ENCODE results near the gene RAB22A.

DNA sequence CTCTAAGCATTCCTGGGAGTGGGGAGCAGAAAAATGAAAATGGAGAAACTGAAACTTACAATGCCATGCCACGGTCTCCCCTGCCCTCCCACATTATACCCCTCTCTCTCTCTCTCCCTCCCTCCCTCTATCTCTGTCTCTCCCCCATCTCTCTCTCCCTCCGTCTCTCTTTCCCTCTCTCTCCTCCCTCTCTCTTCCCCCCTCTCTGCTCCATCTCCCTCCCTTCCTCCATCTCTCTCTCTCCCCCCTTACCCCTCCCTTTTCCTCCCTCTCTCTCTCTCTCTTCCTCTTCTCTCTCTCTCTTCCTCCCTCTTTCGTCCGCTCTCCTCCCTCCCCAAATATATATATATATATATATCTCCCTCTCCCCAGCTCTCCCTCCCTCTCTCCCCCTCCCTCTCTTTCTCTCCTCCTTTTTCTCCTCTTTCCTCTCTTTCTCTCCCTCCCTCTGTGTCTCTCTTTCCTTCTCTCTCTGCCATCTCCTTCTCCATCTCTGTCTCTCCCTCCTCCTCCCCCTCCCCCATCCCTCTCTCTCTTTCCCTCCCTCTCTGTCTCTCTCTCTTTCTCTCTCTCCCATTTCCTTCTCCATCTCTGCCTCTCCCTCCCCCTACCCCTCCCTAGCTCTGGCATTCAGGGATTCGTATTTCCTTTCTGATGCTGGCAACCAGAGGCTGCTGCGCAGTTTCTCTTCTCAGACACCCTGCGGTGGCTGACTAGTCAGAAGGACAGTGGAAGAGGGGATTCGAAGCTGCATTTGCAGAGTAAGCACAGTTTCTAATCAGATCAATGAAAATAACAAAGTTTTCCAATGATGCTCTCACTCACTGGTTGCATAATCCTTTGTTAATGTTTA lies 65.6 kb downstream of the RAB22A start:
- TF ChIP-seq, protein P1, sequence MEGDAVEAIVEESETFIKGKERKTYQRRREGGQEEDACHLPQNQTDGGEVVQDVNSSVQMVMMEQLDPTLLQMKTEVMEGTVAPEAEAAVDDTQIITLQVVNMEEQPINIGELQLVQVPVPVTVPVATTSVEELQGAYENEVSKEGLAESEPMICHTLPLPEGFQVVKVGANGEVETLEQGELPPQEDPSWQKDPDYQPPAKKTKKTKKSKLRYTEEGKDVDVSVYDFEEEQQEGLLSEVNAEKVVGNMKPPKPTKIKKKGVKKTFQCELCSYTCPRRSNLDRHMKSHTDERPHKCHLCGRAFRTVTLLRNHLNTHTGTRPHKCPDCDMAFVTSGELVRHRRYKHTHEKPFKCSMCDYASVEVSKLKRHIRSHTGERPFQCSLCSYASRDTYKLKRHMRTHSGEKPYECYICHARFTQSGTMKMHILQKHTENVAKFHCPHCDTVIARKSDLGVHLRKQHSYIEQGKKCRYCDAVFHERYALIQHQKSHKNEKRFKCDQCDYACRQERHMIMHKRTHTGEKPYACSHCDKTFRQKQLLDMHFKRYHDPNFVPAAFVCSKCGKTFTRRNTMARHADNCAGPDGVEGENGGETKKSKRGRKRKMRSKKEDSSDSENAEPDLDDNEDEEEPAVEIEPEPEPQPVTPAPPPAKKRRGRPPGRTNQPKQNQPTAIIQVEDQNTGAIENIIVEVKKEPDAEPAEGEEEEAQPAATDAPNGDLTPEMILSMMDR (IDR thresholded peaks at IDR 0.05): no peak
- TF ChIP-seq EZH2 (IDR thresholded peaks at IDR 0.05): no peak
